ENCODE results near the gene NUP35.

DNA sequence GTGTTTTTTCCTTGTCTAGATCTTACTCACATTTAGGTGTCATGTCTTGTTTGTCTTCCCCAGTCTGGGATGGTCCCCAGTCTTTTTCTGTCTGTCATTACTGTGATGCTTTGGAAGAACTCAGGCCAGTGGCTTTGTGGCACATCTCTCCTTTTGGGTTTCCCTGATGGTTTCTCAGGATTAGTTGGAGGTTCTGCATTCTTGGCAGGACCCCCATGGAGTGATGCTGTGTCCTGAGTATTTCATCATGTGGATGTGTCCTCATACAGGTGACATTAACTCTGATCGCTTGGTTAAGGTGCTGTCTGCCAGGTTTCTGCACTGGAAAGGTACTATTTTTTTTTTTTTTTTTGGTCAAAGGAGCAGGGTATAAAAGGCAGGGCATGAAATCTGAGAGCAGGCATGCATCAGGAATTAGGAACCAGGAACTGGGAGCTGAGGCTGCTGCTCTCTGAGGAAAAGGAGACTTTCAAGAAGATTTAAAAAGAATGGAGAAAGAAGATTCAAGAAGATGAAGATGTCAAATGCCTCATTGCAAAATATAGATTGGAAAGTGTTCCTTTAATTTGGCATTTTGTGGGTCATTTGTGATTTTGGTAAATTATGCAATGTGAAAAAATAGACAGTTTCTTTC is 85.3 kb downstream of the NUP35 start:
- TF ChIP-seq POLR2A (IDR thresholded peaks at IDR 0.05) (no peak), POLR2AphosphoS5 (IDR thresholded peaks at IDR 0.05) (no peak)
- TF ChIP-seq, protein P1, sequence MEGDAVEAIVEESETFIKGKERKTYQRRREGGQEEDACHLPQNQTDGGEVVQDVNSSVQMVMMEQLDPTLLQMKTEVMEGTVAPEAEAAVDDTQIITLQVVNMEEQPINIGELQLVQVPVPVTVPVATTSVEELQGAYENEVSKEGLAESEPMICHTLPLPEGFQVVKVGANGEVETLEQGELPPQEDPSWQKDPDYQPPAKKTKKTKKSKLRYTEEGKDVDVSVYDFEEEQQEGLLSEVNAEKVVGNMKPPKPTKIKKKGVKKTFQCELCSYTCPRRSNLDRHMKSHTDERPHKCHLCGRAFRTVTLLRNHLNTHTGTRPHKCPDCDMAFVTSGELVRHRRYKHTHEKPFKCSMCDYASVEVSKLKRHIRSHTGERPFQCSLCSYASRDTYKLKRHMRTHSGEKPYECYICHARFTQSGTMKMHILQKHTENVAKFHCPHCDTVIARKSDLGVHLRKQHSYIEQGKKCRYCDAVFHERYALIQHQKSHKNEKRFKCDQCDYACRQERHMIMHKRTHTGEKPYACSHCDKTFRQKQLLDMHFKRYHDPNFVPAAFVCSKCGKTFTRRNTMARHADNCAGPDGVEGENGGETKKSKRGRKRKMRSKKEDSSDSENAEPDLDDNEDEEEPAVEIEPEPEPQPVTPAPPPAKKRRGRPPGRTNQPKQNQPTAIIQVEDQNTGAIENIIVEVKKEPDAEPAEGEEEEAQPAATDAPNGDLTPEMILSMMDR (IDR thresholded peaks at IDR 0.05): no peak
